Amniotic epithelial cell (primary cell): Measurements from ENCODE around the gene SCN4A.
"Not testable (repeated sequence)": the region's sequence is repeated elsewhere in the genome, so short reads cannot be mapped to it uniquely, and the experiment has no call there.

Source experiments
- DNase-seq: peaks from one replicate; pipeline ENCODE4 v3.0.0-alpha.2; 2010; ENCODE audit warnings: low read depth

The SCN4A gene

DNA sequence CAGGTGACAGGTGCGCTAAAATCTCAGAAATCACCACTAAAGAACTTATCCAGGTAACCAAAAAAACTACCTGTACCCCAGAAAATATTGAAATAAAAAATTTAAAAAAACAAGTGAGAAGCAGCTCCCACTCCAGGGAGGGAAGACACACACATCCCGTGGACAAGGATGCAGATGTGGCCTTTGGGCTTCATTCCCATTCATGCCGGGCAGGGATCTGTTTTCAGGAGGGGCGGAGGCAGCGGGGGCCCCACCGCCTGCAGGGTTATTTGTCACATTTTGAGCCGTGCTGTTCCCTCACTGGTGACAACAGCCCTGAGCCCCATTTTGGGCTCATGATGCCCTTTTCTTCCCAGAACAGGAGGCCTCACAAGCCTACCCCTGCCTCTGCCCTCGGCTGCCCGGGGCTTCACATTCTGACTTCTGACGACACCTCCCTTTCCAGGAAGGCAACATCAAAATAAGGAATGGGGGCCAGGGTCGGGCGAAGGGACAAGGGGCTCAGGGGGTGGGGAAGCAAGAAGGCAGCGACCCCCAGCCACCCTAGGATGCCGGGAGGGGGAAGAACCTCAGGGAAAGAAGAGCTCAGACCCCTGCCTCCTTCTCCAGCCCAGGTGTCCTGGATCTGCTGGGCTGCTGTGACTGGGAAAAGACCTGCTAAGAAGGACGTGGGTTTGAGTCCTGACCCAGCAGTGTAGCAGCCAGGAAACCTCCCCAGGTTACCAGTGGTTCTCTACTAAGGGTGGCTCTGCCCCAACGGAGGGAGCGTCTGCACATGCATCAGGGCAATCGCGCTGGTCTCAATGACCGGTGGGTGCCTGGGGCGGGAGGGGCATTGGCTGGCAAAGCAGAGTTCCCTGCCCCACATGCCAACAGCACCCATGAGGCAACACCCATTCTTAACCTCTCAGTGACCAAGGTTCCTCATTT, 38.3 kb downstream of the SCN4A start:
- DNase-seq = no peak

DNA sequence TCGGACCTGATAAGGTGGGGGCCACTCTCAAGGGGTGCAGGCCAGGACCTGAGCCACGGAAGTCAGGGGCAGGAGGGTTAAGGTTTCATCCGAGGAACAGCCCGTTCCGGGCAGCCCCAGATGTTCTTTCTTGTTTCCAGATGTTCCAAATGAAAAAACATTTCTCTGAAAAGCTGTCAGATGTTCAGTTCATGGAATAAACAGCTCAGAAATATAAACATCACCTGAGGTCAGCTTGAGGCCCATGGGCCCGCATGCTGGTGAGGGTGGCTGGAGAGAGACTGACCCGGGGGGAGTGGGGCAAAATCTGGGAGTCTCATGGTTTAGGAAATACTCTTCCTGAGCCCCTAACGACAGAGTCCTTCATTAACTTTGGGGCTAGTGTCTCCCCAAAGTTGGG, 39.1 kb downstream of the SCN4A start:
- DNase-seq = no peak

DNA sequence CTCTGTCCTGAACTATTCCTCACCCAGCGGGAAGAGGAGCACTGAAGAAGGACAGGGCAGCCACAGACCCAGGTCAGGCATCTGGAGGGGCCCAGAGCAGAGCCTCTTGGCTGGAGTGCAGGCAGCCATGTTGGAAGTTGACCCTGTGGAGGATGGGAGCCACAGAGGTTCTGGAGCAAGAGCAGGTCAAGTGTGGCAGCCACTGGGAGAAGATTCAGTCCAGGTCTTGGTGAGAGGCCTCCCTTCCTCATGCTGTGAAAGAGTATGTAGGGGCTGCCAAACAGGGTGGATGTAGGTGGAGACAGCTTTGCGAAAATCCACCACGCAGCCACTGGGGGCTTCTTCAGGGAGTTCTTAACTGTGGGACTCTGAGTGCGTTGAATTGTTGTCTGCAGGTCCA, 40.0 kb downstream of the SCN4A start:
- no peak for DNase-seq

DNA sequence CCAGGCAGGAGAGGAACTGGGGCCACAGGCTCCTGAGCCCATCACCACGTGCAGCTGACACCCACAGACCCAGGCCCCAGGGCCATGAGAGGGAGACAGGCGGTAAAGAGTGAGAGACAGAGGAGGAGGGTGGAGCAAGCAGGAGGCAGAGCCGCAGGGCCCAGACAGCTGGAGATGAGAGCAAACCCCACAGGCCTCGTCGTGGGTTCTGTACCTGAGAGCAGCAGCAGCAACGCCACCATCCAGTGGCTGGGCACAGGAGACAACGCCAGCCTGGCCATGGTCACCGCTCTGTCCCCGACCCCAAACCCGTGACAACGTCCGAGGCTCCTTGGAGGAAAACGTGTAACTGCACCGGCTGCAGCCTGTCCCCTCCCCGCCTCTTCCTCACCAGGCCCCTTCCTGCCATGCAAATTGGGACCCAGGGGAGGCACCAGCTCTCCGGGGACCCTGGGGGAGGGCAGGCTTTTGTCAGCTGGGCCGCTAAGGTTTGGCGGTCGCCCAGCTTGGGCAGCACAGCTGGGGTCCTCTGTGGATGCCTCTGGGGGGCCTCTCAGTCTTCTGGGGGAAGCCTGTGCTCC, 40.6 kb downstream of the SCN4A start, which contains the start of gene CD79B:
CD79B (minus strand) TSS at position 351 of the 581 bp plus-strand sequence; CDS start at position 281, 70 bp downstream.
- no peak for DNase-seq

DNA sequence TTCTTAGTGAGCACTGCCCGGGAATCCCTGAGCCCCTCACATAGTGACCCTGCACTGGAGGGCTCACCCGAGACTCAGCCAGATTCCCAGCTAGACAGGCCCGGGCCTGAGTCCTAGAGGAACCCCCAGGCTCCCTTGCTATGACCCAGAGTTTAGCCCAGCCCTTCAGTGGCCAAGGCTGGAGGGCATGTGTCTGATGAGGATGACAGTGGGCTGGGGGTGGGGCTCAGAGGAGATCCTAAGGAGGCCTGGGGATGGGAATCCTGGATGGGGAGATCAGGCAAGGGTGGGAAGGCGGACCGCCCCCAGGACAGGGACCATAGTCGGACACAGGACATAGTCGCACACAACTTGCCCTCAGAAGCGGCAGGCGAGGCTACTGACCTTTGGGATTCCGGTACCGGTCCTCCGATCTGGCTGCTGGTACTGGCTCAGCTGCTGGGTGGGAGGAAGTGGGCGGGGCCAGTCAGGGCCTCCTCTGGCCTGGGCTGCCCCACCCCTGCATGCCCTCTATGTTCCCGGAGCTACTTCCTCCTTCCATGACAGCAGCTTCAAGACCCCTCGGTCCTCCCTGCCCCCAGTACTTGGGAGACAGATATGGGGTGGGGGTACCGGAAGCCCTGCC, 41.7 kb downstream of the SCN4A start:
- no peak for DNase-seq

DNA sequence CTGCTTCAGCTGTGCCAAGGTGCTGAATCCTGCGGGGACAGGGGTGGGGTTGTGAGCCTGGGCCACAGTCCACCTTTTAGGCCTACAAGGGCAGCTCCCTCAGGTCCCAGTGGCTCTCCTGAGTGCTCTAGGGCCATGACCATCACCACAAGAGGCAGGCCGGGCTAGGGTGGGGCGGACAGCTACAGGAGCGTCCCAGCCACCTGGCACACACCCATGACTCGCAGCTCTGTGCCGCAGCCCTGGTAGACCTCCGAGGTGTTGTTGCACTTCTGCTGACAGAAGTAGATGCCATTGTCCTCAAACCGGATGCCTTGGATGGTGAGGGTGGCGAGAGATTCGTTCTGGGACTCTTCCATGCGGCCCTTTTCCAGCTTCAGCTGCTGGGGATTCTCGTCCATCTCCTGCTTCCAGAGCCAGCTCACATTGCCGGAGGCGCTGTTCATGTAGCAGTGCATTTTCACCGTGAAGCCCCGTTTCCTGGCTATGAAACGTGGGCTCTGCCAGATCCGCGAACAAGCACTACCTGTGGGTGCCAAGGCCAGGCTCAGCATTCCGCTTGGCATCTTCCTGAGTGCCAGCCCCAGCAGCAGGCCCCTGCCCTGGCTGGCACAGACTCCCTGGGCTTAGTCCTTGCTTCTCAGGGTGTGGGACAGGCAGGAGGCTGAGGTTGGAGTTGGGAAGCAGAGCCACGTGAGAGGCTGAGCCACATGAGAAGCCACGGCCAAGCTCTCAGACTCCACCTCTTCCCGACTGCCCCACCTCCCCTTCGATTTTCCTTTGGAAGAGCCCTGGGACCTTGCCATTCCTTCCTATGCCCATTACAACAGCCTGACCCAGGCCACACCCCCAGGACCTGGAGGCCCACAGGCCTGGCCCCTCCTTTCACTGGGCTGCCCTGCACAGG, 42.6 kb downstream of the SCN4A start:
- DNase-seq = no peak

DNA sequence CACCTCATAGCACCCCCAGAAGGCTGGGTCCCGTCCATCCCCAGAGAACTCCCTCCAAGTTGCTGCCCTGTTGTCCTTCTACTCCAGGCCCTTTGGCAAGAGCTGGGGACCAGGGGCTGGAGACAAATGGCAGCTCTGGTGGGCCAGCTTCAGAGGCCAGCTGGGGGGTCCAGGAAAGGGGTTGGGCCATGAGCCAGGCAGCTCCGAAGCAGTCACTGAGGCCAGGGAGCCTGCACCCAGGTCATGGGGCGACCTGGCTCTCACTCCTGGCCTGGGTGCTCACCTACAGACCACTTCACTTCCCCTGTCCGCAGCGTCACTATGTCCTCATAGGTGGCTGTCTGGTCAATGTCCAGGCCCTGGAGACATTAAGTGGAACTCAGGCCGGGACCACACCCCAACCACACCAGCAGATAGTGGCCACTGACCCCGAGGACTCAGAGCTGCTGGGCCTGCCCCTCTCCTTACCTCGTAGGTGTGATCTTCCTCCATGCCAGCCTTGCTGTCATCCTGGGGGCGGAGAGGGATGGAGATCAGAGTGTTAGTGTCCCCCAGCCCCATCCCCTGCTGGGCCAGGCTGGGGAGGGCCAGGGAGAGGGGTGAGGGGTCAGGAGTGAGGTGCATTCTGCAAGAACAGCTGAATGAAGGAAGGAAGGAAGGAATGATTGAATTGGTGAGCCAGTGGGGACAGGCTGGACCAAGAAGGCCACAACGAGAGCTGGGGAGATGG, 43.6 kb downstream of the SCN4A start:
- no peak for DNase-seq

DNA sequence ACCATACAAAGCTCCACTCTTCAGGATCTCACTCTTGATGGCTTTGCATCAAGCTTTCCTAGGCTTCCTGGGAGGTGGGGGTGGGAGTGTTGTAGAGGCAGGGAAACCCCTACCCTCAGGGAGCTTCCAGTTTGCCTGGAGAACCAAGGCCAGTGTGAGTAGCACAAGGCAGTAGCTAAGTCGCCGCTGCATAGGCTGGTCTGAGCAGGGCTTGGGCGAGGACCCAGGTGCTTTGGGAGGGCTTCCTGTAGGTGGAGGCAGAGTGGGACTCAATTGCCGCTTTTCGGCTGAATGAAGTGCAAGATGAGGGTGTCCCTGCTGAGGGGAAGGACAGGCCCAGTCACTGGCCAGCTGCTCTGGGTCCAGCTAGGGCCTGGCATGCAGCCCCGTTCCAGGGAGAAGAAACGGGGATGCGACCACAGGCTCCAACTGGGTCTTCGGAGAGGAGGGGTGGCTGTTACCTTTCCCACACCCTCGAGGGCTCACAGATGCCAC, 44.5 kb downstream of the SCN4A start:
- DNase-seq = no peak

DNA sequence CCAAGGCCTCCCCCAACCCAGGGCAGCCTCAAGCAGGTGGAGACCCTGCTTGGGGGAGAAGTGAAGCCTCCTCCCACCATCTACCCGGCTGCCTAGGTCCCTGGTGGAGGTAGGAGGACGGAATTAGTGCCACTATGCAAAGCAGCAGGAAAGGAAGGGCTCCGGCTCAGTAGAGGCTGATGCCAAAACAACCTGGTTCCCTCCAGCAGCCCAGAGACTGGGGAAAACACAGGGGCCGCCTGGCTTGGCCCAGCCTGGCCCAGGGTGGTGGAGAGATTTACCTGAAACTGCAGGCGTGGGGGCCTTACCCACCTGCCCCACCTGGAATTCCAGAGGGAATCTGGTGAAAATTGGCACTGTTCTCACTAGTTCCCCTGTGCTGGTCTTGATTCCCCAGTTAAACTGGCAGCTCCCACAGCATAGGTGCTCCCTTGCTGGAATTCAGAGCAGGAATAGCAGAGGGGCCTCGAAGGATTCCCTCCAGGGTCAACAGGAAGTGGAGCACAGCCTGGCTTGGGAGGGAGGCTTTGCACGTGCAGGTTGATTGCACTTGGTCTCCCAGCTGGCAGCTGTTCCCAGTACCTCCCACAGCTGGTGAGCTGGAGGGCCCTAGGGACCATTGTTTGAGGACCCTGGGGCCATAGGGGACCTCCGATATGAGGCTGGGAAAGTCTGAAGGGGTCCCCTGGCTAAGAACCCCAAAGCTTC, 45.1 kb downstream of the SCN4A start:
- DNase-seq = no peak

DNA sequence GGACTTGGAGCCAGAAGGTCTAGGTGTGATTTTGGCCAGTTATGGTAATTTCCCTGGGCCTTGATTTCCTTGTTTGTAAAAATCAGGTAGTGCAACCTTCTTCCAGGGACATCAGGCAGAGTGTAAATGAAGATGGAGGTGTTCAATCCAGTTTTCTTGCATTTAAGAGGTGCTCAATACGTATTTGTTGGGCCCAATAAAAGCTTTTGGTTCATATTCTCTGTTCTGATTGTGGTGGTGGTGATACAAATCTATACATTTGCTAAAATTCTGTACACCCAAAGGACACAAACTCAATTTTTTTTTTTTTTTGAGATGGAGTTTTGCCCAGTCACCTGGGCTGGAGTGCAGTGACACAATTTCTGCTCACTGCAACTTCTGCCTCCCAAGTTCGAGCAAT, 46.6 kb downstream of the SCN4A start:
- DNase-seq = no peak

DNA sequence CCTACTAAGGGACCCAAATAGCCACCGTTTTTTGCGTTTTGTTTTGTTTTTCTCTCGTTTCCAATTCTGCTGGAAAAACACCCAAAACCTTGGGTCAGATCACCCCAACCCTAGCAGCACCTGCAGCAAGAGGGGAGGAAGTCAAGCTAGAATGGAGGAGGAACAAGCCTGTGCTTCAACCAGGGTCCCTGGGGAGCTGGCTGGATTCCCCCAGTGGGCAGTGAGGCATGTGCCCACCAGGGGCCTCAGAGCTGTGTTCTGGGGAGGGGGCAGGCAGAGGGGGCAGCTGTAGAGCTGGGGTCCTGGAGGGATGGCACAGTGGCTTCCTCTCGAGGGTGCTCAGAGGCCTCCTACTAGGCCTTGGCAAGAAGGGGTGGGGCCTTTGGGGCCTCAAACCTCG, 47.1 kb downstream of the SCN4A start:
- no peak for DNase-seq

DNA sequence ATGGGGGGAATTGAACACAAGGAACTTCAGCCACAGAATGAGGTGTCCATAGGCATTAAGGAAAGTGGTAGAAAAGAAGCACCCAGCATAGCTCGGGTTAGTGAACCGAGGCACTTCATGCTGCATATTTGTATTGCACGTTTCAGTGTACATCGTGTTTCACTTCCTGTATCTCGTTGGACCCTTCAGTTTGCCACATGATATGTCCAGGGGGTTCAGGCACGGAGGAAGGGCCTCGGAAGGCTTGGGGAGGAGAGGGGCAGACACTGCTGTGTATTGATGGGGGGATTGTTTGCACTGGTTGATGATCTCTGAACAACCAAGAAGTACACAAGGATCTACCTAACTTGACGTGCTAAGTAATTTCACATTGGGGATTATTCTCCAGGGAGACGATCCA, 50.3 kb downstream of the SCN4A start:
- not testable (repeated sequence) for DNase-seq

DNA sequence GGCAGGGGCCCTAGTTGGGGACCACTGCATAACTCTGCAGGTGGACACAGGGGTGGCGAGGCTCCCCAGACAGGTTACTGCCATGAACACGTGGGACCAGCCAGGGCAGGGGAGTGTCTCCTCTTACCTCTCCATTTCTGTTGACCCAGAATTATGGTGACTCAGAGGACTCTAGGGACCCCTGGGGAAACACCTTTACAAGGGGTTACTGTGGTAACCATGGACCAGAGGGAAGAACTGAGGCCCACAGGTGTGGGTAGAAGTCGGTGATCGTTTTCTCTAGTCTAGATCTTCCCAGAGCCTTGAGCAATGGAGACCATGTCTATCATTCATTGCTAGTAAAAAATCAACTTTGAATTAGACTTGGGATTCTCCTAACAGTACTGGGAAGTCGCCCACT, 51.9 kb downstream of the SCN4A start:
- DNase-seq = not testable (repeated sequence)

DNA sequence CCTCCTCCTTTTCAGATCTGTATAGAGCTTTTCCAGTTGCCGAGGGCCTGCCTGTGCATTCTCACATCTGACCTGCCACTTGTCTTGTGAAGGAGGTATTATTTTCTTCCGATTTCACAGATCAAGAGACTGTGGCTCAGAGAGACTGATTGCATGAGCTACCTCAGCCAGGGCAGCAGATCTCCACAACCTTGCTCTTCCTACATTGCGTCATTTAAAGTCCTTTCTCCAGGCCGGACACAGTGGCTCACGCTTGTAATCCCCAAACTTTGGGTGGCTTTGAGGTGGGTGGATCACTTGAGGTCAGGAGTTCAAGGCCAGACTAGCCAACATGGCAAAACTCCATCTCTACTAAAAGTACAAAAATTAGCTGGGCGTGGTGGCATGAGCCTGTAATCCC, 52.7 kb downstream of the SCN4A start:
- DNase-seq = peak; percentile 6

DNA sequence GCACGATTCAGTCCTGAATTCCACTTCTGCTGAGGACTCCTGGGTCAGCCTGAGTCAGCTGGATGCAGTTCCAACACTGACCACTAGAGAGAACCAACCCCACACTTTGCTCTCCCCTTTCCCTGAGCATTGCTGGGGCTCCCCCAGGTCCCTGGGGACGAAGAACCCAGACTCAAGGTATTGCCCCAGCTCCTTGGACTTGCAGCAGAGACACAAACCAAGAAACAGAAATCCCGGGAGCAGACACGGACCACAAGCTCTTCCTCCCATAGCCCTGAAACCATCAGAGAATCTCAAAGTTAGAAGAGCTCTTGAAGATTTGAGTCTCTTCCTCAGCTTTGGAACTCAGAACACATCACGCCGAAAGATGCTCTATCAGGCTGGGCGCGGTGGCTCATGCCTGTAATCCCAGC, 53.4 kb downstream of the SCN4A start:
- peak; percentile 39 for DNase-seq

DNA sequence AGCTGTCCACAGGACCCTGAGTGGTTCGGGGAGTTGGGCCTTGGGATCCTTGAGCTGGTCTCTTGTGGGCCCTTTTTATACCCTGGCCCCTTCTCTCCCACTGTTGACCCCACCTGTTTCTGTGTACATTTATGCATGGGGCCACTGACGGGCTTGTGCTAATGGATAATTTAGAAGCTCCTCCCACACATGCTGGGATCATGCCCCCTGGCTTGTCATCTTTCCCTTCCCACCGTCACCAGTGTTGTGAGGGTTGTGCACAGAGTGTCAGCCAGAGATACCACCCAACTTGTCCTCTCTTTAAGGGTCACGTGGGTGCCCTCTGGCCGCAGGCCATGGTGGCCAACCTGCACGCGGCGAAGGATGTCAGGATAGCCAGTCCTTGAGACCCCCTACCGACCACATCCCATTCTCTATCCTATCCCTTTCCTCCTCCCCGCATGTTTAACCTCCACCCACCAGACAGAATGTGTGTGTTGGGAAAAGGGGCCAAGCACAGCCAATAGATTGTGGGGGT, 53.9 kb downstream of the SCN4A start, which contains the start of gene GH1:
GH1 (minus strand) TSS at position 51 of the 517 bp plus-strand sequence. CDS start 63 bp downstream, outside the sequence.
- DNase-seq = not testable (repeated sequence)

DNA sequence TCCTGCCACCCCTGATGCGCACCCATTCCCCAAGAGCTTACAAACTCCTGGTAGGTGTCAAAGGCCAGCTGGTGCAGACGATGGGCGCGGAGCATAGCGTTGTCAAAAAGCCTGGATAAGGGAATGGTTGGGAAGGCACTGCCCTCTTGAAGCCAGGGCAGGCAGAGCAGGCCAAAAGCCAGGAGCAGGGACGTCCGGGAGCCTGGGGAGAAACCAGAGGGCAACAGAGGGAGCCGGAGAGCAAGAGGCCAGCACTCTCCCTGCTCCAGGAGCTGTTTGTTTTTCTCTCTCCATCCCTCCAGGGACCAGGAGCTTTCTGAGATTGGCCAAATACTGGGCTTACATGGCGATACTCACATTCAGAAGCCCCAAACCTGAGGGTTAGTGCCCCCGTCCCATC, 54.4 kb downstream of the SCN4A start:
- no peak for DNase-seq

DNA sequence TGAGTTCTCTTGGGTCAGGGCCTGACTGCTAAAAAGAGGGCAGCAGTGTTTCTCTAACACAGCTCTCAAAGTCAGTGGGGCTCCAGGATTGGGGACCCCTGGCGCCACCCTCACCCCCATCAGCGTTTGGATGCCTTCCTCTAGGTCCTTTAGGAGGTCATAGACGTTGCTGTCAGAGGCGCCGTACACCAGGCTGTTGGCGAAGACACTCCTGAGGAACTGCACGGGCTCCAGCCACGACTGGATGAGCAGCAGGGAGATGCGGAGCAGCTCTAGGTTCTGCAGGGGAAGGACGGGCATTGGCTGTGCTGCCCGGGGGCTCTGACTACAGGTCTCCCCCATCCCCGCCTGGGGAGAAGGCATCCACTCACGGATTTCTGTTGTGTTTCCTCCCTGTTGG, 55.1 kb downstream of the SCN4A start:
- DNase-seq = no peak

DNA sequence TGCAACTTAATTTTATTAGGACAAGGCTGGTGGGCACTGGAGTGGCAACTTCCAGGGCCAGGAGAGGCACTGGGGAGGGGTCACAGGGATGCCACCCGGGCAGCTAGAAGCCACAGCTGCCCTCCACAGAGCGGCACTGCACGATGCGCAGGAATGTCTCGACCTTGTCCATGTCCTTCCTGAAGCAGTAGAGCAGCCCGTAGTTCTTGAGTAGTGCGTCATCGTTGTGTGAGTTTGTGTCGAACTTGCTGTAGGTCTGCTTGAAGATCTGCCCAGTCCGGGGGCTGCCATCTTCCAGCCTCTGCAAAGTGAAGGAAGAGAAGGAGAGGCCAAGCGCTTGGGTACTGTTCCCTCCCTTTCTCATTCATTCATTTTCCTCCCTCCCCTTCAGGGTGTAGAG, 55.5 kb downstream of the SCN4A start:
- DNase-seq = not testable (repeated sequence)

DNA sequence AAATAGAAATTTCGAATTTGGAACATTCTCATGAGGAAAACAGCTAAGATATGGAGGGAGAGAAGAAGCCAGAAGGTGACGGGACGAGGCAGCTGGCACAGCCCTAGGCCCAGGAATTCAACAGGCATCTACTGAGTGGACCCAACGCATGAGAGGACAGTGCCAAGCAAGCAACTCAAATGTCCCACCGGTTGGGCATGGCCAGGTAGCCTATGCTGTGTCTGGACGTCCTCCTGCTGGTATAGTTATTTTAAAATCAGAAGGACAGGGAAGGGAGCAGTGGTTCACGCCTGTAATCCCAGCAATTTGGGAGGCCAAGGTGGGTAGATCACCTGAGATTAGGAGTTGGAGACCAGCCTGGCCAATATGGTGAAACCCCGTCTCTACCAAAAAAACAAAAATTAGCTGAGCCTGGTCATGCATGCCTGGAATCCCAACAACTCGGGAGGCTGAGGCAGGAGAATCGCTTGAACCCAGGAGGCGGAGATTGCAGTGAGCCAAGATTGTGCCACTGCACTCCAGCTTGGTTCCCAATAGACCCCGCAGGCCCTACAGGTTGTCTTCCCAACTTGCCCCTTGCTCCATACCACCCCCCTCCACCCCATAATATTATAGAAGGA, 56.0 kb downstream of the SCN4A start:
- no peak for DNase-seq
